ENCODE results near the gene CREB3L2.
A peak's percentile ranks its signal among the peaks of the same experiment; 100 is the strongest.

CREB3L2 gene

DNA sequence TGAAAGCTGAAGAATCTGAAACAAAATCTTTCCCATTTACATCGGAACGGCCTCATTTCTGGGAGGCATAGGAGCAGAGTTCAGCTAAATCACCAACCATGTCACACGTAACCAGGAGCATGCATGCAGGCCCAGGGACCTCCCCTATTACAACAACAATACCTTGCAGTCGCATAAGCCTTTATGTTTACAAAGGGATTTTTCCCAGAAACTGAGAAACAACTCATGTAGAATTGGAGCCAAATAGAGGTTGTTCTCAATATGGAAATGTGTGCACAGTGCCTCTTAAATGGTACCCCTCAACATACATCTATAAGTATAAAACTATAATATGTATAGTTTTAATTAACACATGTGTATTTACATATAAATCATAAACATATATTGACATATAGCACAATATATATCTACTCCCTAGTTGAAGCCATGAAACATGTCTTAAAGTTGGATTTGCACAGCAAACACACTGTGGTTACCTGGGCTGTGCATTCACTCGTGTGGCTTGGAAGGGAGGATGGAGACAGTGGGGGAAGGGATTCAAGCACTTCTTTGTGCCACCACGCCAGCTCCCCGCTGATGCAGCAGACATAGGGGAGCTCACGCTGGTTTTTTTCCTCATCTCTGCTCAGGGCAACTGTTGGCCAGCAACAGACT lies 120.2 kb downstream of the CREB3L2 start:
- Histone ChIP-seq H3K36me3 (ENCODE audit: insufficient read depth, low read length) (peaks cover 32% of the 10 kb centered on the region), H3K9ac (ENCODE audit: low read depth, low read length) (no peak overlapping the region), H3K9me3 (ENCODE audit: control insufficient read depth, insufficient read depth, low read length) (peaks cover 13% of the 10 kb centered on the region), H3K4me1 (ENCODE audit: insufficient read depth, low read length) (peaks cover 53% of the 10 kb centered on the region)

DNA sequence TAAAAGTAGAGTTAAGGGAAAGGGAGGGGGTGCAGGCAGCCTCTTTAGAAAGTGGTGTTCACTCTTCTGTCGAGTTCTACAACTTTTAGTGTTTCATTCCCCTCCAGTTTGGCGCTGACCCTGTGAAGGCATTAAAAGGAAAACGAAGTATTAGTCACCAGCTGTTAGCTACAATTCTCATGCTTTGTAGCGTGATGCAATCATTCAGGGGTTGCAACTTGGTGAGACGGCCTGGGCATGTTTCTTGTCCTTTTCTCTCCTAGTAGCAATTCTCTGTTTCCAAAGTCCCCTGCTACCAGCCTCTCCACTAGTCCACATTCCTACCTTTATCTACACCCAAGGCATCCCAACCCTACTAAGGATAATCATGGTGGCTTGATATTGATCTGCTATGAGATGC lies 121.5 kb downstream of the CREB3L2 start:
- Histone ChIP-seq H3K9me3 (ENCODE audit: control insufficient read depth, insufficient read depth, low read length) (peaks cover 13% of the 10 kb centered on the region), H3K36me3 (ENCODE audit: insufficient read depth, low read length) (peaks cover 39% of the 10 kb centered on the region), H3K9ac (ENCODE audit: low read depth, low read length) (no peak overlapping the region), H3K4me1 (ENCODE audit: insufficient read depth, low read length) (peaks cover 49% of the 10 kb centered on the region)

DNA sequence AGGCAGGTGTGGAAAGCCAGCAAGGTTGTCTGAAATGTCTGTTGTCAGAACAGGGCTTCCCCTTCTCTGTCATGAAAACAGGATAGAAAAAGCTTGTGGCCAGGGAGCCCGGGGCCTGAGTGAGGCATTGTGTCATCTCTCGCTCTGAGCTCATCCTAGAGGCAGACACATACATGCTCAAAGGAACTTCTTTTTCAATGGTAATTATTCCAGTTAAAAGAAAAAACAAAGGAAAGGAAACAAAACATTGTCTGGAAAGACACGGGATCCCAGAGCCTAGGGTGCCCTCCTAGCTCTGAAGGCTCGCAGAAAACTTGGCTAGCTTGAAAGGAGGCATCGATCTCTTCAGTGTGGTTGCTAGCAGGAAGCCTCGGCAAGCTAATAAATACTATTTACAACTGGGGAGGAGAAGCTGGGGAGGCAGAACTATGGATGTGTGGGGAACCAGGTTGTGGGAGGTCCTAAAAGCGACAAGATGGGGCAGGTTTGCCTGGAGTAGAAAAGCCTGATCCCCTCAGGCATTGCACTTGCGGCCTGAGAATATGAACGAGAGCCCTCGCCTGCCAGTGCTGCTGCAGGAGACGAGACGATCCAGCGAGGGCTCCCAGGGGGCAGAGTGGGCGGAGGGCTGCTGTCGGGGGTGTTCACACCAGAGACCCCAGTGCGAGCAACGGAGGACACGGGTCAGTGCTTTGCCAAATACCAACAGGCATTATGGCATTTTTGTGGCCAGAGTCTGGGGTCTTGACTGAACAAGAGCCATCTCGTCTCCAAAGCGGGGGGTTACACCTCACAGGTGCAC lies 122.3 kb downstream of the CREB3L2 start:
- Histone ChIP-seq H3K36me3 (ENCODE audit: insufficient read depth, low read length) (peaks cover 33% of the 10 kb centered on the region), H3K4me1 (ENCODE audit: insufficient read depth, low read length) (peaks cover 49% of the 10 kb centered on the region), H3K9ac (ENCODE audit: low read depth, low read length) (peak overlapping the region; percentile 23), H3K9me3 (ENCODE audit: control insufficient read depth, insufficient read depth, low read length) (peaks cover 13% of the 10 kb centered on the region)

DNA sequence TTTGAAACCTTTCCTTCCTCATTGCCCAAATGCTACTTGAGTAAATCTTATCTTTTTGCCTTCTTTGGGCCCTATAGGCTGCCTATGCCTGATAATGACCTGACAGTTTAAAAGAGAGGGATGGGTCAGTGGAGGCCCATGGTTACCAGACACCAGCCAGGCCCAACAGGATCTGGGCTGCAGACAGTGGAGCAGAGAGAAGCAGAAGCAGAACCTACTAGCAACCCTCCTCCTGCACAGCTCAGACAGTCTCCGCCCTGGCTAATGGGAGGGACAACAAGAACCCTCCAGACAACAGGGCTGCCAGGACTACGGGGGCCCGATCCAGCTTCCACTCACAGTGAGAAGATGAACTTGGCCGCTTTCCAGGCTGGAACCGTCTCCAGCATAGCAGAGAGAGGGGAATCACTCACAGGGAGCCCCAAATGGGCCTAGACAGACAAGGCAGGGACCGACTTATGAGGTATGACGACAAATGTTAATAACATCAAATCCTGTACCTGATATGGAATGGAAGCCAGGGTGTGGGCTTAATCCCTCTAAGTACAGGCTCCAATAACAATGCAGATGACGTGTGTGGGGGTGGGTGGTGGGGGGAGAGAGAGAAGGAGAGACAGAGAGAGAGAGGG lies 123.4 kb downstream of the CREB3L2 start:
- peaks cover 13% of the 10 kb centered on the region for H3K9me3 ChIP-seq (ENCODE audit: control insufficient read depth, insufficient read depth, low read length)
- H3K4me1 ChIP-seq (ENCODE audit: insufficient read depth, low read length) = peaks cover 49% of the 10 kb centered on the region
- H3K36me3 ChIP-seq (ENCODE audit: insufficient read depth, low read length) = peaks cover 33% of the 10 kb centered on the region
- H3K9ac ChIP-seq (ENCODE audit: low read depth, low read length) = no peak overlapping the region

DNA sequence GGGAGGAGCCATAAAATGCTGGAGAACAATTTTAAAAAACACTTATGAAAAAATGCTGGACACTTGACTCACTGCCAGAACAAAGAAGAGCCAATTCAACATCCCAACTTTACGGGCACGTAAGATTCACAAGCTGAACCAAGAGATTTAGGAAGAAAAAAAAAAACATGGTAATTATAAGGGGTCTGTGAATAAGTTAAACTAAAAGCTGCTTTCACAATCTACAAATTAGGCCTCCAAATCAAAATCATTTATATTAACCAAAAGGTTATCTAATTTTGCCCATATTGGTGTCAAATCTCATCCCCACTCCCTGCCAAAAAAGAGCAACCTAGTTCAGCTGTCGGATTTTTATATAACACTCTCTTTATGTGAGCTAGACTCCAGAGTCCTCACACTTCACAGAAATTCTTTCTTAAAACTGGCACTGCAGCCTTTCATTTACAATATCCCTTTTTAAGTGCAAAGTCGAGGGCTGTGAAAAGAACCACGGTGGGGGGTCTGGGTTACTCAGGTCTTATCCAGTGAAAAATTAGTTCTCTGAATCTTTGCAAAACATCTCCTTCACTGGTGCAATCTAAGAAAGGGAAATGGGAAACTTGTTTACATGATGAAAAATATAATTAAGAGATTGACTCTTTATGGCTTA lies 124.7 kb downstream of the CREB3L2 start:
- Histone ChIP-seq H3K36me3 (ENCODE audit: insufficient read depth, low read length) (peaks cover 27% of the 10 kb centered on the region), H3K9me3 (ENCODE audit: control insufficient read depth, insufficient read depth, low read length) (peaks cover 9% of the 10 kb centered on the region), H3K9ac (ENCODE audit: low read depth, low read length) (no peak overlapping the region), H3K4me1 (ENCODE audit: insufficient read depth, low read length) (peaks cover 49% of the 10 kb centered on the region)

DNA sequence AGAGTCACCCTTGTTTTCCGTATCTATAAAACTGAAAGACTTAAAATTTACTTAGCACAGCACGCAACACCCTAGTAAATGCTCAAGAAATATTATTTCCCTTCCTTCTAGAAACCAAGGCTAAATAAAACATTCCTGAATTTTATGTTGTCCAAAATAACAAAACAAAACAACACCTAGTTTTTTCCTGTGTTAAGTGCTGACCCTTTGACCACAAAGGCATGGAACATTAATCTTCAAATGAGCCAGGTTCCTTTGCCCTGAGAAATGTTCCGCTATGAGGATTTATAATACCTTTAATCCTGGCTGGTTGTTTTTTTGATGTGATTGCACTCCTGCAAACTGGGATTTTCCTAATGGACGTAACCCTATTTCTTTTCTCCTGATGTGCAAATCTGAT lies 126.1 kb downstream of the CREB3L2 start:
- H3K9ac ChIP-seq (ENCODE audit: low read depth, low read length) = no peak overlapping the region
- peaks cover 40% of the 10 kb centered on the region for H3K4me1 ChIP-seq (ENCODE audit: insufficient read depth, low read length)
- H3K36me3 ChIP-seq (ENCODE audit: insufficient read depth, low read length) = peaks cover 23% of the 10 kb centered on the region; the same call in 1 of the 2 replicates
- H3K9me3 ChIP-seq (ENCODE audit: control insufficient read depth, insufficient read depth, low read length) = no peaks in the 10 kb centered on the region

DNA sequence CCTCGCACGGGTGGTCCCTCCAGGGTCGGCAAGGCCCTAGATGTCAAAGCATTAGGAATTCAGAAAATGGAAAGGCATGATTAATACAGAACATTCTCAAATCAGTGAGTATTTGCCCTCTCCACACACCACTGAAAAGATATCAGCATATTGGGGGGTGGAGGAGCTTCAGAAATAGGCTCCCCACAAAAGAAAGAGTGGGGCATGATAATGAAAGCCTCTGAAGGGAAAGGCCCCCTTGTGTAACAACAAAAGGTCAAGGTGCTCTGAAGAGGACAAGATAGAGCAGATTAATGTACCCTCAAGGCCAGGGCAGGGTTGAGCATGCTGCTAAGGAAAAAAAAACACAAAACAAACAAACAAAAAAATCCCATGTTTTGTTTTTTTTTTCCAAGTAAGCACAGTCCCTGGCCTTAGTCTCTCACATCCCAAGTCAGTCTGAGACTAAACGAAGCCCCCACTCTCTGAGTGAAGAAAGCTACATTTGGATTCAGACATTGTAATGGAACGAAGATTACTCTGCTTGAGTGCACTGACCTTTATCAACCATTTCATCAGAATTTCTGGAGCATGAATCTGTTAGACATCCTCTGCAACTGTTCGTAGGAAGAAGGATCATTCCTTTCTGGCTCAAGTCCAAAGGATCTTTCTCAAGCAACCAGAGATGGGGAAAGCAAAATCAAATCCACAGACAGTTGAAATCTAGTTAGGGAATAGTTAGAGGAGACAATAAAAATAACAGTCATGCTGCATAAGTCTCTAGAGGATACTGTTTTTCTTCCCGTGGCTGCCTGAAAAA lies 127.7 kb downstream of the CREB3L2 start:
- H3K4me1 ChIP-seq (ENCODE audit: insufficient read depth, low read length) = peaks cover 27% of the 10 kb centered on the region

DNA sequence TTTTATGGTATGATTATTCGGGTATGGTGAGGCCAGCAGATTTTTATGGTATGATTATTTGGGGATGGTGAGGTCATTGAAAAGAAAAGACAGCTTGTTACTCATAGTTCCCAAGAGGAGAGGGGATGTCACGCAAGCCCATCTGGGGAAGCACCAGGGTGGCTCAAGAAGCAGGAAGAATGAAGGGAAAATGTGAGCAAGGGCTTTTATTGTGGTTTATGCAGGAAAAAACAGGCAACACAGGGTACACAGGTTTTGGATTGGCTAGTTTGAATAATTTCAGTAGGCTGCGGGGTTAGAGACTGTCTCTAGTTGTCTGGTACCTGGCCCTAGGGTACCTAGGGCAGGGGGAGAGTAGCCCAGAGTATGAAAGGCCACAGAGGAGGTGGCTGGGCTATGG lies 128.4 kb downstream of the CREB3L2 start:
- Histone ChIP-seq H3K9me3 (ENCODE audit: control insufficient read depth, insufficient read depth, low read length) (no peaks in the 10 kb centered on the region), H3K9ac (ENCODE audit: low read depth, low read length) (no peak overlapping the region), H3K36me3 (ENCODE audit: insufficient read depth, low read length) (peaks cover 23% of the 10 kb centered on the region; the same call in 1 of the 2 replicates), H3K4me1 (ENCODE audit: insufficient read depth, low read length) (peaks cover 21% of the 10 kb centered on the region)

More for the DNA sequence above, 127.7 kb downstream of the CREB3L2 start:
- no peak overlapping the region for H3K9ac ChIP-seq (ENCODE audit: low read depth, low read length)
- peaks cover 23% of the 10 kb centered on the region; the same call in 1 of the 2 replicates for H3K36me3 ChIP-seq (ENCODE audit: insufficient read depth, low read length)
- no peaks in the 10 kb centered on the region for H3K9me3 ChIP-seq (ENCODE audit: control insufficient read depth, insufficient read depth, low read length)

DNA sequence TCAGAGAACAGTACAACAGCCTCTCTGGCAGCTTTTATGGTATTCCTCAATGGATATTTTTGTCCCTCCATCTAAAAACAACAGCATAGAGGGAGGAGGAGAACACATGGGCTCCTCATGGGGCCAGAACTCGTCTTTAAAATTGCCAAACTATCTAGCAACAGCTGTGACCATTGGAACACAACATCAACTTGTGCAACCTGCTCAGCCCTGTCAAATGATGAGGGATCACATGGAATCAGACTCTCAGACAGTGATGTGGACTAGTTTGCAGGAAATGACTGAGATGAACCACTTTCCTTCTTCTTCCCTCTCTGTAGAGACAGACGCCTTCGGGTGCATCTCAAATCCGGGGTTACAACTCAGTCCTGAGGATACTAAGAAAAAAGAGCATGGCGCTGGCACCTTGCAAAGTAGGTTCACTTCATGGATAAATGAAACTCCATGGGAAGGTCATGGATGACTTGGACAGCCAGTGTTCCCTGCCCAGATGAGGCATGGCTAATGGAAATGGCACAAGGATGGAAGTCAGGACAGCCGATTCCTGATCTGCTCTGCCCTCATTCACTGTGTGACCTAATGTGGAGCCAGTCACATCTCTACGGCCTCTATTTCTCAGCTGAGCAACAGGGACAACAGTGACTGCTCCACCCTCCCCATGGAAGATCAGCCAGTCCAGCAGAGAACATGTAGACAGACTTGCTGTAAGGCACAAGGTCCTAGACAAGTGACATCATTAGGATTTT lies 130.5 kb downstream of the CREB3L2 start:
- peaks cover 30% of the 10 kb centered on the region; the same call in 1 of the 2 replicates for H3K36me3 ChIP-seq (ENCODE audit: insufficient read depth, low read length)
- H3K9ac ChIP-seq (ENCODE audit: low read depth, low read length) = no peak overlapping the region
- H3K4me1 ChIP-seq (ENCODE audit: insufficient read depth, low read length) = no peaks in the 10 kb centered on the region
- peaks cover 2% of the 10 kb centered on the region for H3K9me3 ChIP-seq (ENCODE audit: control insufficient read depth, insufficient read depth, low read length)

DNA sequence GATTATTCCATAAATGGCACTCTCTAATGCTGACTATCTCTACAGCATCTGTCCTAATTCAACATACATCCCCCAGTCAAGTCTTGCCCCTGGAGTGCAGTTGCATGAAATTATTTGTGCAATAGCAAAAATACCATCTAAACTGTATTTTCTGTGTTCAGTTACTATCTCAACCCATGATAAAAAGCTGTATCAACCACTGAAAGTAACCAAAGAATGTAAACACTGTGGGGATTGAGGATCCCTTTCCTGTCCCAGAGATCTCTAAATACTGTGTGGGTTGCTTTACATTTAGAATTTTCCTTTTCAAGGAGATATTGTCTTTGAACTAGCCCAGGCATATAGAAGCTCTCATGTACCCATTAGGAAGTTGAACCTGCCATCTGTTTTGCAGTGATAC lies 131.2 kb downstream of the CREB3L2 start:
- Histone ChIP-seq H3K36me3 (ENCODE audit: insufficient read depth, low read length) (peaks cover 25% of the 10 kb centered on the region; the same call in 1 of the 2 replicates), H3K4me1 (ENCODE audit: insufficient read depth, low read length) (no peaks in the 10 kb centered on the region), H3K9me3 (ENCODE audit: control insufficient read depth, insufficient read depth, low read length) (peaks cover 7% of the 10 kb centered on the region), H3K9ac (ENCODE audit: low read depth, low read length) (no peak overlapping the region)

DNA sequence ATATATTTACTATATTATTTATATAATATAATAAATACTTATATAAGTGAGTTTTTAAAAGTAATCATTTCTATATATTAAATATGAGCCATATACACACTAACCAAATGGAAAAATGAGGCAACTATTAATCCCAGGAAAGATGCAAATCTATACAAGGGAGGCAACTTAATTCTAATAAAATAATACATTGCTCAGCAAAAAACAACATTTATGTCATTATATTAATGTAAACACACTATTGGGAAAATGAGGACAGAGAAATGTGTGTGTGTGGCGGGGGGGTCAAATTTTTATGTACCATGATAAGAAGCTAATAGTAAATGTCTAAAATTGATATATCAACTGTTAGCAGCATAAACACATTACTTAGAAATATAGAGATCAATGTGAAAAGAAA lies 131.8 kb downstream of the CREB3L2 start:
- H3K9me3 ChIP-seq (ENCODE audit: control insufficient read depth, insufficient read depth, low read length) = peaks cover 7% of the 10 kb centered on the region
- no peaks in the 10 kb centered on the region for H3K4me1 ChIP-seq (ENCODE audit: insufficient read depth, low read length)
- H3K9ac ChIP-seq (ENCODE audit: low read depth, low read length) = no peak overlapping the region
- peaks cover 26% of the 10 kb centered on the region; the same call in 1 of the 2 replicates for H3K36me3 ChIP-seq (ENCODE audit: insufficient read depth, low read length)

DNA sequence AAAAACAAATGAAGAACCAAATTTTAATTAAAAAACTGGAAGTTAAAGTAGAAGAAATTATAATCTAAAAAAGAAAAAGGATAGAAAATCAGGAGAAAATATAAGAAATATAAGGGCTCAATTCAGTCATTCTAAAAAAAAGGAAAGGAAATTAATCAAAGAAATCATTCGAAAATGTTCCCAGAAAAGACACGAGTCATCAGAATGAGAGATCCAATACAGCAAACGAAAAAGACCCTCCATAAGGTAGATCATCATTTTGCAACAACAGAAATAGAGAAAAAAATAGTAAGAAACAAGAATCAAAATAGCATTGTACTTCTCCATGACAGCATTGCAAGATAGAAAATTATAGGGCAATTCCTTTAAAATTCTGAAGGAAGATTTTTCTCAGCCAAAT lies 132.6 kb downstream of the CREB3L2 start:
- H3K36me3 ChIP-seq (ENCODE audit: insufficient read depth, low read length) = peaks cover 29% of the 10 kb centered on the region; the same call in 1 of the 2 replicates
- H3K9me3 ChIP-seq (ENCODE audit: control insufficient read depth, insufficient read depth, low read length) = peaks cover 7% of the 10 kb centered on the region
- no peak overlapping the region for H3K9ac ChIP-seq (ENCODE audit: low read depth, low read length)
- H3K4me1 ChIP-seq (ENCODE audit: insufficient read depth, low read length) = no peaks in the 10 kb centered on the region

DNA sequence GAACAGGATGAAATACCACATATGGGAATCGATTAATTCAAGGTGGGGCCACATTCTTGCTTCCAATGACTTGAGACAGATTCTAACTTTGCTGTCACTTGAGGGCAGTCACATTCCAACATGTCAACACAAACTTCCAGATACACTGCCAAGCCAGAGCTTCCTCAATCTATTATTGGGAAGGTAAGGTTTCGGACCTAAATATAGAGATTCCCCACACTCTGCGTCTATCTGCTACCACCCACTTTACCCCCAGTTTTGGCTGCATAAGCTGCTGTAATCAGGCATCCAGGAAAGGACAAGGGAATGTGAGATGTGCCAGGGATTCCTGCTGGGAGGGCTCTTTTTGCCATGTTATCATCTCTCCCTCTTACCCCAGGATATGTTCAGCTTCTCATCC lies 134.6 kb downstream of the CREB3L2 start:
- Histone ChIP-seq H3K9ac (ENCODE audit: low read depth, low read length) (no peak overlapping the region), H3K9me3 (ENCODE audit: control insufficient read depth, insufficient read depth, low read length) (peaks cover 7% of the 10 kb centered on the region), H3K36me3 (ENCODE audit: insufficient read depth, low read length) (peaks cover 22% of the 10 kb centered on the region; the same call in 1 of the 2 replicates), H3K4me1 (ENCODE audit: insufficient read depth, low read length) (no peaks in the 10 kb centered on the region)
